Inflammatory macrophage treated with lipopolysaccharide for 4 hours (primary cell): ENCODE measurements around the gene ITGA8.
"Not testable (repeated sequence)": the region's sequence is repeated elsewhere in the genome, so short reads cannot be mapped to it uniquely, and the experiment has no call there.

Experiments
- DNase-seq: peaks from one replicate; pipeline ENCODE4 v3.0.0-alpha.2; 2020

ITGA8 gene

GRCh38 chr10:15678851-15679250 lies 40.9 kb downstream of the ITGA8 start:
- no peak for DNase-seq

GRCh38 chr10:15672469-15672868 lies 47.3 kb downstream of the ITGA8 start:
- DNase-seq: no peak

GRCh38 chr10:15670880-15671279 lies 48.8 kb downstream of the ITGA8 start:
- no peak for DNase-seq

- no peak for DNase-seq
Measured at GRCh38 chr10:15661574-15661973, 58.1 kb downstream of the ITGA8 start.

- DNase-seq: no peak
Measured at GRCh38 chr10:15660990-15661389, 58.7 kb downstream of the ITGA8 start.

- no peak for DNase-seq
Measured at GRCh38 chr10:15658069-15658702, 61.5 kb downstream of the ITGA8 start.

GRCh38 chr10:15652757-15653156 lies 67.0 kb downstream of the ITGA8 start:
- DNase-seq: no peak

- DNase-seq: no peak
Measured at GRCh38 chr10:15652117-15652516, 67.6 kb downstream of the ITGA8 start.

GRCh38 chr10:15651175-15651574 lies 68.5 kb downstream of the ITGA8 start:
- DNase-seq: no peak

GRCh38 chr10:15642095-15642494 lies 77.6 kb downstream of the ITGA8 start:
- no peak for DNase-seq

GRCh38 chr10:15640536-15641085 lies 79.1 kb downstream of the ITGA8 start:
- DNase-seq: no peak

GRCh38 chr10:15636446-15636845 lies 83.3 kb downstream of the ITGA8 start:
- DNase-seq: no peak

GRCh38 chr10:15632456-15633091 lies 87.1 kb downstream of the ITGA8 start:
- DNase-seq: no peak

- not testable (repeated sequence) for DNase-seq
Measured at GRCh38 chr10:15631205-15631604, 88.5 kb downstream of the ITGA8 start.

- no peak for DNase-seq
Measured at GRCh38 chr10:15630353-15630752, 89.4 kb downstream of the ITGA8 start.

- DNase-seq: no peak
Measured at GRCh38 chr10:15627617-15628196, 92.0 kb downstream of the ITGA8 start.

GRCh38 chr10:15626937-15627336 lies 92.8 kb downstream of the ITGA8 start:
- no peak for DNase-seq

GRCh38 chr10:15625261-15625660 lies 94.5 kb downstream of the ITGA8 start:
- no peak for DNase-seq

GRCh38 chr10:15624401-15625196 lies 95.1 kb downstream of the ITGA8 start:
- no peak for DNase-seq

GRCh38 chr10:15620836-15621515 lies 98.7 kb downstream of the ITGA8 start:
- no peak for DNase-seq

- DNase-seq: no peak
Measured at GRCh38 chr10:15620337-15620736, 99.4 kb downstream of the ITGA8 start.

- DNase-seq: no peak
Measured at GRCh38 chr10:15609246-15609645, 110.5 kb downstream of the ITGA8 start.

- DNase-seq: no peak
Measured at GRCh38 chr10:15606377-15606776, 113.3 kb downstream of the ITGA8 start.
